ENCODE results near the gene HRCT1.

HRCT1 gene

GRCh38 chr9:35945341-35946018 lies 39.5 kb downstream of the HRCT1 start:
- peak; percentile 91 for DNase-seq

GRCh38 chr9:35948451-35948850 lies 42.4 kb downstream of the HRCT1 start:
- no peak for DNase-seq

DNA sequence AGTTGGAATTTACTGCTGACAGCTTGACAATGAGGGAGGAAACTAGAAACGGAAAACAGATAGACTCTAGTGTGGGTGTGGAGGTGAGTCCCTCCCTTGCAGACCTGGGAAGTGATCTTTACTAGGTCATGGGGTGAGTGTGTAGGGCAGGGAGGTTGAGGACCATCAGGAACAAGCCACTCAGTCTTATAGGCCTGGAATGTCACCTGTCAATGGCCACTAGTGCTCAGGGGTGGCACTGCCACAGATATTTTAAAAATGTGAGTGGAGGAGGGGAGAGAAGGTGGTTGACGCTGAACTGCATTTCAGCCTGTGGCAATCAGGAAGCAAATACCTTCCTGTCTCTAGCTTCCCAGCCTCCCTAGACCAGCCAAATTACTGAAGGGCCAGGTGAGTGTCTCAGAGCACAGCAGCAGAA lies 42.9 kb downstream of the HRCT1 start:
- no peak for DNase-seq

DNA sequence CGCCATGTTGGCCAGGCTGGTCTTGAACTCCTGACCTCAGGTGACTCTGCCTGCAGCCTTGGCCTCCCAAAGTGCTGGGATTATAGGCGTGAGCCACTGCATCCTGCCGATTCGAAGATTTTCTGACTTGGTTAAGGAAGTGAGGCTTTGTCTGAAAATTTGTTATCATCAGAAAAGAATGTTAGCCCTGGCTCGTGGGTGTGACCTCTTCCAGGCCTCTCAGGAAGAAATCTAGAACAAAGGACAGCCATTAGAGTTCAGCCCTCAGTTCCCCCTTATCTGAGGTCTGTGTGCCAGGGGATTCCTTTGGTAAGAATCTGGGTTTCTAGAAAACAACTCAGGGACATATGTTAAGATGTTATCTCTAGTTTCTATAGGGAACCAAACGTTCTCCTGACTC lies 45.7 kb downstream of the HRCT1 start:
- DNase-seq, result no peak

DNA sequence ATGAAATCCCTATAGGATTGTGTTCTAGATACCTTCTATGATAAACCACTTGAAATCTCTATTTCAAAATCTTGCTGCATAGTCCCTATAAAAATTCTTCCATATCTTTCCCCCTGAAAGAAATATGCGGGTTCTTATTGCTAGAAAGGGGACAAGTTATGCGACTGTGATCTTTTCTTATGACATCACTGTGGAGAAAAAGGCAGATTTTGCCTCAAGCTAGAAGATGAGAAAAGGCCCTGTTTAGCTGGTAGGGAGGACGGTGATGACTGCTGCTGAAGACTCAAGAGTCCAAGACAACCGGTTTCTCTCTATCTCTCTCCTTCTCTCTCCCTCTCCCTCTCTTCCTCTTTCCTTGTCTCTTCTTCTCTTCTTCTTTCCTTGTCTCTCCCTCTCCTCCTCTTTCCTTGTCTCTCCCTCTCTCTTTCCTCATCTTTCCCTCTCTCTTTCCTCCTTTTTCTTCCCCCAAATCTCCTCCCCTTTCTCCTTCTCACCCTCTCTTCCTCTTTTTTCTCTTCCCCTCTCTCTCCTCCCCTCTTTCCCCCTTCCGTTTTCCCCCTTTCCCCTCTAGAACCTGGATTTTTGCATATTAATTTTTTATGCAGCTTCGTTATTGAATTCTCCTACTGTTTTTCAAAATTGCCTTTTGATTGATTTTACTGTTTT lies 46.7 kb downstream of the HRCT1 start:
- DNase-seq, result no peak

DNA sequence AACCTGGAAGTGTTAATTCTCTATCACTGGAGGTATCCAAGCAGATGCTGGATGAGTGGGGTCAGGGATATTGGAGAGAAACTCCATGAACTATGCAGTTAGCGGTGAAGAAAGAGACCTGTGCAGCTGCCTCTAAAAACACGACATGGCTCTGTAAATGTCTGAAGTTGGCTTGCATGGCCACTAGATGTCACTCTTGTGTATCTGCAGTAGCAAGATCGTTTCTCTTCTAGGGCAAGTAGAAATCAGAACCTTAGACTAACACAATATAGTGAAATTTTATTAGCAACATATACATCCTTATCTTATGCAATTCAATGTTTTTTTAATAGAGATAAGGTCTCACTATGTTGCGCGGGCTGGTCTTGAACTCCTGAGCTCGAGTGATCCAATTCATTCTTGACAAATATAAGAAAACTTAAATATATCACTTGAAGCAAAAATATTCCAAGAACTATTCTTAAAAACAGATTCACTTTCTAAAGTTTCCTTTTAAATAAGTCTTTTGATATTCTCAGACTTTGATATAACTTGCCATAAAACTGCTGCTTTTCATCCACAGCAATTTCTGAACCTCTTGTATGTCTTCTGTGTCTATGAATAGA lies 49.0 kb downstream of the HRCT1 start:
- peak; percentile 79 for DNase-seq

GRCh38 chr9:35956651-35957050 lies 50.6 kb downstream of the HRCT1 start:
- no peak for DNase-seq

Data from DMS53 (cell line).